RKO (cell line): ENCODE results near the gene MMP23B.

Experiments used
- DNase-seq: peaks from one replicate; pipeline ENCODE4 v3.0.0-alpha.2; 2016; ENCODE audit warnings: low spot score

Gene MMP23B

DNA sequence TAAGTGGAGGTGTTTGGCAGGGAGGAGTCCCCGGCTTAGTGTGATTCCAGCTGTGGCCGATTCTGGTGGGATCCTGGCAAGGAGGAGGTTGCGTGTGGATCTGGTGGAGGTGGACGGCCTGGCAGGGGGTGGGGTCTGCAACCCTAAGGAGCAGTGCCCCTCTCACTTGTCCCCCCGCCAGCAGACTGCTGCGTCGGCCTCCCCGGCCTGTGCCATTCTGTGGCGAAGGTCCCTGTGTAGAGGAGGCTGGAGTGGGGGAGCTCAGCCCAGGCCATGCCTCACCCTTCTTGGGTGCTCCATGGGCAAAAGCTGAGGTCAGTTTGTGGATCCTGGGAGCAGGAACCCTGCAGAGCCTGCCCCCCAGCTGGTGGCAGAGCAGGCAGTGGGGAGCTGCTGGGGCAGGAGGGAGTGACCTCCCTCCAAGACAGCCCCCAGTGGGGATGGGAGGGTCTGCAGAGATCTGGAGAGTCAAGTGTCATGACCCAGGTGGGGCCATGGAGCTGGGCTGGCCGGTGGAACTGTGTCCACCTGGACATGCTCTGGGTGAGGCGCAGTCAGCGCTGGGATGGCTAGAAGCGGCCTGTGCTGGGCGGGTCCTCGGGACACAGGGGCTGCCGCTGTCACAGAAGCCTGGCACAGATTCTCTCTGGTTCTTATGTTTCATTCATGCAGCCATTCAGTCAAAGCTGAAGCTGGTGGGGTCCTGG is 11.4 kb upstream of the MMP23B start:
- DNase-seq: no peak

DNA sequence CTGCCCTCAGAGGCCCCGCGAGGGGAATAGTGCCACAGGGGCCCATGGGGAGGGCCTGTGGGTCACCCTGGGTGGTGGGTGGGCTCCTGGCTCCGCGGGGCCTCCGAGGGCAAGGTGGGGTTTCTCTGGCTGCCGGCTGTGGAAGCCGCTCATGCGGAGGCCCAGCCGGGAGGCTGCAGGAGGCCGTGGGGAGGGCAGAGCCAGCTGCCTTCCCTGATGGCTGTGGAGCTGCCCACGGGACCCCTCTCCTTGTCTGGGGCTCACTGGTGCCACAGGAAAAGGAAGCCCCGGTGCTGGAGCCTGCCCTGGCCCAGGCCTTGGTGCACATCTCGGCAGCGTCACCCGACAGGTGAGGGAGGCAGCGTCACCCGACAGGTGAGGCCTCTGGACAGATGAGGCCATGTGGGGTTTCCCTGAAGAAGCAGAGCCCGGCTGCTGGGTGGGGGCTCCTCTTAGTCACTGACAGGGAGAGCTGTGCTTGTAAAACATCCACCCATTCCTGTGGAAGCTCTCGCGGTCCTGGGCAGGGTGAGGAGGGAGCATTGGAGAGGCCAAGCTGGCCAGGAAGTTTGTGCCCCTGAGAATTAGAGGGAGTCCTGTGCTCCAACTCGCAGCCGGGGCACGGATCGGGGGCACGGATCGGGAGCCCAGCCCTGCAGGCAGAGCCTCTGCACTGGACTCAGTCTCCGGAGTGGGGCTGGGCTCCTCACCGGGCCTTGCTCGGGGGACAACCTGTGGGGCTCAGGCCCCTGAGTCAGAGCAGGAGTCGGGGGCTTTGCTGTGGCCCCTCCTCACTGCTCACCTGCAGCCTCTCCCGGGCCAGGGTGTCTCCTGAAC is 10.6 kb upstream of the MMP23B start:
- no peak for DNase-seq

DNA sequence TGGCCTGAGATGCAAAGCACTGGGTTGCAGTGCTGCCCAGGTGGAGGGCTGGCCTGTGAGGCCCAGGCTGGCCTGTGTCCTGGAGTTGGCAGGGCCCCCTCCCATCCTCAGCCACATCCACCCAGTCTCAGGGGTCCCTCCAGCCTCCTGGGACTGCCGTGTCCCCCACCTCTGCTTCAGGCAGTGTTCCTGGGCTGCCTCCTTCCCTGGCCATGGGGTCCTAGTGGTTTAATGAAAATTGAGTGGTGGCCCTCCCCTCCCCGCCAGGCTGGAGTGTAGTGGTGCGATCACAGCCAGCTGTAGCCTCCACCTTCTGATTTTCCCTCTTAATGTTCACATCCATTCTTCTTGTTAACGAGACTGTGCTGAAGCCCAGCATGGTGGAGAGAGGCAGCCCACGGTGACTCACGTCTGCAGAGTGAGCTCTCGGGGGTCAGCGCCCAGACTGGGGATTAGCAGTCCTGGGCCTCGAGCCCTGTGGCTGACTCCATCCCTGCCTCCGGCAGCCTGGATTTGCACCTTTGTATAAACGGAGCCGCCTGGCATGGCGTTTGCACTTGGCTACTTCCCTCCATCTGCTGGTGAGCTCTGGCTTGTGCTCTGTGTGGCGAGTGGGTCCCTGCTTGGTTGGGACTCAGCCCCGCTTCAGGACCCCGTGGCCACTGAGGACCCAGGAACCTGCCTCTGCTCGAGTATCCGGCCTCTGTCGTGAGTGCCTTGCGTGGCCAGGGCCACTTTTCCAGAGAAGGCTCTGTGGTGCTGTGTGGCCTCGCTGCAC is 9.8 kb upstream of the MMP23B start:
- no peak for DNase-seq

- DNase-seq: no peak
Measured at GRCh38 chr1:1622788-1623094, 9.2 kb upstream of the MMP23B start.

DNA sequence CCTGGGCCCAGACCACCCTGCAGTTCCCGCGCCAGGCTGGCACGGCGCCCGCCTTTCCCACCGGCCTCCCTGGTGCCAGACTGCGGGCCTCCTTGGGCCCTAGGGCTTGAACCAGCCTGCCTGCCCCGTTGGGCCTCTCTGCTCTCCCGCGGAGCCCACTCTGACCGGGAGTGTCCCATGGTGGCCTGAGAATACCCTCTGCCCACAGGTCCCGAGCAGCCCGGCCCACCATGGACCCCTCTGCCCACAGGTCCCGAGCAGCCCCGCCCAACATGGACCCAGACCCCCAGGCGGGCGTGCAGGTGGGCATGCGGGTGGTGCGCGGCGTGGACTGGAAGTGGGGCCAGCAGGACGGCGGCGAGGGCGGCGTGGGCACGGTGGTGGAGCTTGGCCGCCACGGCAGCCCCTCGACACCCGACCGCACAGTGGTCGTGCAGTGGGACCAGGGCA is 8.8 kb upstream of the MMP23B start:
- no peak for DNase-seq

GRCh38 chr1:1623631-1624442 is 8.1 kb upstream of the MMP23B start:
- no peak for DNase-seq

DNA sequence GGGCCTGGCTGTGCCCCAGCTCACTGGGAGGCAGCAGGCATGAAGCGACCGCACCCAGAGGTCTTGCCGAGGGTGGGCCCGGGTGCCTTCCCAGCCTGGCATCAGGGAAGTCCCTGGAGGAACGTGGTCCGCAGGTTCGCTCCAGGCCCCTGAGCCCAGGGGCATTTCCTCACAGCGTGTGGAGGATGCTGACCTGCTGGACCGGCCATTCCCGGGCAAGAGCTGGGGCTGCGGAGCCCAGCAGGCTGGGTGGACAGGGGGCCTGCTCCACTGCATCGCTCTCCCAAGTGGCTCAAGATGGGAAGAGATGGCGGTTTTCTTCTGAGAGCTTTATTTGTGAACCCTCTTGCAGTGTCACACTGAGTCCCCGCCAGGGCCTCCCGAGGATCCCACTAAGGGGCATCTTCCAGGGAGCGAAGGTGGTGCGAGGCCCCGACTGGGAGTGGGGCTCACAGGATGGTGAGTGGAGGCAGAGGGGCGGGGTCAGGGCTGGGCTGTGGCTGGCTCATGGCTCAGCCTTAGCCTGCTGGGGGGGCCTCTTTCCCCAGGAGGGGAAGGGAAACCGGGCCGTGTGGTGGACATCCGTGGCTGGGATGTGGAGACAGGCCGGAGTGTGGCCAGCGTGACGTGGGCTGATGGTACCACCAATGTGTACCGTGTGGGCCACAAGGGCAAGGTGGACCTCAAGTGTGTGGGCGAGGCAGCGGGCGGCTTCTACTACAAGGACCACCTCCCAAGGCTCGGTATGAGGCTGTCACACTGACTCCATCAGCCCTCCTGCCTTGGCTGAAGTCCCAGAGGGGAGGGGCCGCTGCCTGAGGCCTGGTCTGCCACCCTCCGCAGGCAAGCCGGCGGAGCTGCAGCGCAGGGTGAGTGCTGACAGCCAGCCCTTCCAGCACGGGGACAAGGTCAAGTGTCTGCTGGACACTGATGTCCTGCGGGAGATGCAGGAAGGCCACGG is 7.2 kb upstream of the MMP23B start:
- DNase-seq: no peak

- no peak for DNase-seq
Measured at GRCh38 chr1:1625404-1625775, 6.6 kb upstream of the MMP23B start.

GRCh38 chr1:1625824-1626206 is 6.2 kb upstream of the MMP23B start:
- DNase-seq: no peak

GRCh38 chr1:1626207-1627141 is 5.5 kb upstream of the MMP23B start:
- DNase-seq: no peak

GRCh38 chr1:1627261-1627828 is 4.6 kb upstream of the MMP23B start:
- no peak for DNase-seq

DNA sequence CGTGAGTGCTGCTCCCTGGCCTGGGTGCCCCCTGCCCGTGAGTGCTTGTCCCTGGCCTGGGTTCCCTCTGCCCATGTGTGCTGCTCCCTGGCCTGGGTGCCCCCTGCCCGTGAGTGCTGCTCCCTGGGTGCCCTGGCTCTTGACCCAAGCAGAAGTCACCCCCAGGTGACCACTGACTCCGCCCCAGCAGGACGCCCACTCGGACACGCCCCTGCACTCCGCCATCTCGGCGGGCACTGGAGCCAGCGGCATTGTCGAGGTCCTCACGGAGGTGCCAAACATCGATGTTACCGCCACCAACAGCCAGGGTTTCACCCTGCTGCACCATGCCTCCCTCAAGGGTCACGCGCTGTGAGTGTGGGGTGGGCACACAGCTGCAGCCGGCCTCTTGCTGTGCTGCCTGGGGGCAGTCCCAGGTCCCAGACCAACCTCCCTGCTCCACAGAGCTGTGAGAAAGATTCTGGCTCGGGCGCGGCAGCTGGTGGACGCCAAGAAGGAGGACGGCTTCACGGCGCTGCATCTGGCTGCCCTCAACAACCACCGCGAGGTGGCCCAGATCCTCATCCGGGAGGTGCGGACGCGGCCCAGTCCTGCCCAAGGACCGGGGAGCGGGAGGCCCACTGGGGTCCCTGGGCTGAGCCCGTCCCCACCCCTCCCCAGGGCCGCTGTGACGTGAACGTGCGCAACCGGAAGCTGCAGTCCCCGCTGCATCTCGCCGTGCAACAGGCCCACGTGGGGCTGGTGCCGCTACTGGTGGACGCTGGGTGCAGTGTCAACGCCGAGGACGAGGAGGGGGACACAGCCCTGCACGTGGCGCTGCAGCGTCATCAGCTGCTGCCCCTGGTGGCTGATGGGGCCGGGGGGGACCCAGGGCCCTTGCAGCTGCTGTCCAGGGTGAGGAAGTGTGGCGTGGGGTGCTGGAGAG is 3.9 kb upstream of the MMP23B start:
- no peak for DNase-seq

DNA sequence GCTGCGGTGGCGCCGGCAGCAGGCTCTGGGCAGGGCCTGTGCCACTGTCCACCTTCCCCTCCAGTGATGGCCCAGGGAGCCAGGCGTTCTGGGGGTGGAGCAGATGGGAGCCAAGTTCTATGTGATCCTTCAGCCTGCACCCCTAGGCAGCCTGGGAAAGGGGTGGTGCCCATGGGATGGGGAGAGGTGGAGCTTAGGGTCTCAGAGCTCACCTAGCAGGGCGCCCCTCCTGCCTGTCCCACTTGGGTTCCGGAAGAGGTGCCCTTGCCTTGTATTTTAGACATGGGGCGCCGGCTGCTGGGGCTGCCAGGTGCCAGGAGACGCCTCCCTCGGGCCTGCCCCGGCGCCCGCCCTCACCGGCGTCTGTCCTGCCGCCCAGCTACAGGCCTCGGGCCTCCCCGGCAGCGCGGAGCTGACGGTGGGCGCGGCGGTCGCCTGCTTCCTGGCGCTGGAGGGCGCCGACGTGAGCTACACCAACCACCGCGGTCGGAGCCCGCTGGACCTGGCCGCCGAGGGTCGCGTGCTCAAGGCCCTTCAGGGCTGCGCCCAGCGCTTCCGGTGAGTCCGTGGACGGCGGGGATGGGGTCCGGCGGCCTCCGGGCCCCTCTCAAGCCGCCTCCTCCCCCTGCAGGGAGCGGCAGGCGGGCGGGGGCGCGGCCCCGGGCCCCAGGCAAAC is 3.1 kb upstream of the MMP23B start:
- no peak for DNase-seq

- no peak for DNase-seq
Measured at GRCh38 chr1:1629430-1630190, 2.4 kb upstream of the MMP23B start.

GRCh38 chr1:1630191-1630964 is 1.6 kb upstream of the MMP23B start:
- DNase-seq: no peak
